ENCODE data around the gene ADARB2. TPM values are rescaled to one million over a fixed set of nuclear protein-coding genes. Genes with fewer than 3 reads are reported as not detected.

ADARB2 gene
- total RNA-seq, 4 donors from 2014 or later = 2.0 to 9.9 (median 5.1) TPM

GRCh38 chr10:1373287-1373686 lies 364.0 kb downstream of the ADARB2 start:
- Histone ChIP-seq H3K4me3 (no peak overlapping the region), H3K36me3 (no peaks in the 10 kb centered on the region), H3K27me3 (no peaks in the 10 kb centered on the region), H3K9me3 (no peaks in the 10 kb centered on the region), H3K27ac (no peak overlapping the region), H3K4me1 (no peaks in the 10 kb centered on the region)
- no peak for TF ChIP-seq POLR2A (IDR thresholded peaks at IDR 0.05)
- peak in 1 of 3 donors; percentile 14 for DNase-seq

GRCh38 chr10:1372212-1372611 lies 365.1 kb downstream of the ADARB2 start:
- no peak for TF ChIP-seq CTCF (IDR thresholded peaks at IDR 0.05)
- no peak for TF ChIP-seq POLR2A (IDR thresholded peaks at IDR 0.05)
- H3K27me3 ChIP-seq = no peaks in the 10 kb centered on the region
- H3K9me3 ChIP-seq = no peaks in the 10 kb centered on the region
- no peak overlapping the region for H3K27ac ChIP-seq
- DNase-seq = no peak
- H3K36me3 ChIP-seq = no peaks in the 10 kb centered on the region
- no peak overlapping the region for H3K4me3 ChIP-seq
- no peaks in the 10 kb centered on the region for H3K4me1 ChIP-seq

GRCh38 chr10:1370298-1370697 lies 367.0 kb downstream of the ADARB2 start:
- peaks cover 0 to 6% (median 0%) of the 10 kb centered on the region in 4 donors for H3K4me1 ChIP-seq
- no peak overlapping the region for H3K27ac ChIP-seq
- H3K4me3 ChIP-seq = no peak overlapping the region
- DNase-seq = no peak
- TF ChIP-seq POLR2A (IDR thresholded peaks at IDR 0.05) (no peak), CTCF (IDR thresholded peaks at IDR 0.05) (no peak)
- no peaks in the 10 kb centered on the region for H3K9me3 ChIP-seq
- no peaks in the 10 kb centered on the region for H3K36me3 ChIP-seq
- no peaks in the 10 kb centered on the region for H3K27me3 ChIP-seq

DNA sequence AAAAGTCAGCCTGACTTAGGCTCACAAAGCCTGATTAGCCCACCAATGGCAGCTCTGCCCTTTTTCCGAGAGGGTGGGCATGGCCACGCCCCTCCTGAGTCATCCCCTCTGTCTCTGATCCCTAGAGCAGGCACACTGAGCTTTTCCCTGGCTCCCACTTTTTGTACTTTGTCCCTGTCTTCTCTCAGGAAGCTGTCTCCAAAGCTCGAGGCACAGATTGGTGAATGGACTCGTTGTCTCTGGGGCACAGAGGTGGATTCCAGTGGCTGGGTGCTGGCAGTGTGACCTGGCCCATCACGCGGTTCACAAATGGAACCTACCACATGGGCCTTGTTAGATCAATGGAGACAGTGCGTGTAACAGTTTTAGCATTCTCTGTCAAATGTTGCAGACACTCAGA lies 367.7 kb downstream of the ADARB2 start:
- Histone ChIP-seq H3K9me3 (no peaks in the 10 kb centered on the region), H3K4me3 (no peak overlapping the region), H3K4me1 (peaks cover 0 to 6% (median 0%) of the 10 kb centered on the region in 4 donors), H3K36me3 (no peaks in the 10 kb centered on the region), H3K27ac (peak overlapping the region in 1 of 4 donors; percentile 57), H3K27me3 (no peaks in the 10 kb centered on the region)
- DNase-seq = peak in 1 of 3 donors; percentile 66
- TF ChIP-seq POLR2A (IDR thresholded peaks at IDR 0.05) (no peak), CTCF (IDR thresholded peaks at IDR 0.05) (no peak)

- Histone ChIP-seq H3K27ac (peak overlapping the region in 1 of 4 donors; percentile 57), H3K36me3 (no peaks in the 10 kb centered on the region), H3K9me3 (no peaks in the 10 kb centered on the region), H3K27me3 (no peaks in the 10 kb centered on the region), H3K4me1 (peaks cover 0 to 6% (median 0%) of the 10 kb centered on the region in 4 donors), H3K4me3 (no peak overlapping the region)
- no peak for TF ChIP-seq POLR2A (IDR thresholded peaks at IDR 0.05)
- DNase-seq = no peak
These were observed 368.1 kb downstream of the ADARB2 start for GRCh38 chr10:1369197-1369596.

GRCh38 chr10:1368842-1369171 lies 368.5 kb downstream of the ADARB2 start:
- peaks cover 0 to 6% (median 0%) of the 10 kb centered on the region in 4 donors for H3K4me1 ChIP-seq

More at GRCh38 chr10:1368842-1369171, 368.5 kb downstream of the ADARB2 start:
- DNase-seq = peak; percentile 30 to 76 (median 73)
- no peak for TF ChIP-seq POLR2A (IDR thresholded peaks at IDR 0.05)
- peak in 5 of 6 experiments; percentile 15 to 71 (median 63) for TF ChIP-seq CTCF (IDR thresholded peaks at IDR 0.05)
- no peaks in the 10 kb centered on the region for H3K36me3 ChIP-seq
- no peak overlapping the region for H3K4me3 ChIP-seq
- H3K27me3 ChIP-seq = no peaks in the 10 kb centered on the region
- no peaks in the 10 kb centered on the region for H3K9me3 ChIP-seq
- peak overlapping the region in 1 of 4 donors; percentile 59 for H3K27ac ChIP-seq

Measured in Peyer's patch (tissue), 4 donors.